NCI-H510A (cell line): Measurements from ENCODE around the gene TEX52.
A peak's percentile ranks its signal among the peaks of the same experiment; 100 is the strongest.

Source experiments
- DNase-seq: peaks from one replicate; lab custom pipeline; 2025; lab: John Stamatoyannopoulos, UW

TEX52 gene

GRCh38 chr12:2829275-2829674 lies 27.6 kb downstream of the TEX52 start:
- DNase-seq = no peak

DNA sequence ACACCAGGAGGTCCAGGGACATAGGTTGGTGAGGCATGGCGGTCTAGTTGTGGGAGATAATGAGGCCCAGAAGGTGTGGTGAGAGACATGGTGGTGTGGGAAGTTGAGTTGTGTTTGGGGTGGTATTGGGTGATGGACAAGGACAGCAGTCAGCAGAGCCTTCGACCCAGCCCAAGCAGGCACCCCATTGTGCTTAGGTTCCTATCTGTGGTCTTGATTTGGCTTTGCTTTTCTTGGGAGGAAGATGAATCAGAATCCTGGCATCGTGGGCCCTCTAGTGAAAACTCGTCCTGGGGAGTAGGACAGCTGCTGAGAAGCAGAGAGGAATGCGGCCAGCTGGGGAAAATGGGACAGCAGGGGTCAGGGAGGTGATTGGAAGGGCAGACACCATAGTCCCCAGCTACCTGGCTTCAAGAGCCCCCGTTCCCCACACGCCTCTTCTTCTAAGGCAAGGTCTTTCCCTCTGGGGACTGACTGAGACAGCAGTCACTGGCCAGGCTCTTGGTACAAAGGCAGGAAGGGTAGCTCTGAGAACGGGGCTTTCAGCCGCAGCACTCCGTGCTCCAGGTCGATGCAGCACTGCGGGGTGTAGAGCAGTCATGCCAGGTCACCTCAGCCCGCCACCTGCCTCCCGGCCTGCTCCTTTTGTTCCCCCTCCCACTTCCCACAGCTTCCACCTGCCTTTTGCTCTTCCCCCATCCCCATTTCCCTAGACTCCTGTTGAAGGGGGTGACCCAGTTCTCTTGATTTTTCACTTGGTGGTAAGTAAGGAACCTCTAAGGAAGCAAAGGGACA lies 29.9 kb downstream of the TEX52 start:
- no peak for DNase-seq

DNA sequence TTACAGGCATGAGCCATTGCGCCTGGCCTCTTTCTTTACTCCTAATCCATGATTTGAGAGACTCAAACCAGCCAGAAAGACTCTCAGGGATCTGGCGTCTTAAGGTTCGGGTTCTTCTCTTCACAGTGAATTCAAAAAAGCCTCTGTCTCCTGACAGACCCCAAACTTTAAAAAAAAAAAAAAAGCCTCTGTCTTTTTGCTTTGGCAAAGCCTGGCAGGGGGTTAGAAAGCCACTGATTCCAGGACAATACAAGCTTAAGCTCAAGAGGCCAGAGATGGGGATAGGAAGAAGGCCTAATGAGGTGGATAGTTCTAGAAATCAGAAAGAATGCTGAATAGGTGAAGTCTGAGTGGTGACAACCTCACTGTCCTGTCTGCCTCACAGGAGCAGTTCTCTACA lies 30.8 kb downstream of the TEX52 start:
- DNase-seq = no peak

DNA sequence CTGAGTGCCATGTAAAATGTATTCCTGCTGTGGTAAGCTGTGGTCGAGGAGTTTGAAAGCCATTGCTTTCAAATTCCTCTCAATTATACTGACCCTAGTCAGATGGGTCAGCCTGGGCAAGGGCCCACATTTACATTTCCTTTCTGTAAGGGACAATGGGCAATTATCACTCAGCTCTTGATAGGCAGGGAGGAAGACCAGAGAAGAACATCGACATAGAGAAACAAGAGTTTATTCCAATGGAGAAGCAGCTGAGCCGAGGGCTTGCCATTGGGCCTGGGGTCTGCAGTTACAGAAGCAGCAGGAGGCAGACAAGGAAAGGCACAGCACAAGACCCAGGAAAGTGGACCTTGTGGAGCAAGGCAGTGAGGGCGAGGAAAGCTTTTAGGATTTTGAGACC lies 31.7 kb downstream of the TEX52 start:
- no peak for DNase-seq

DNA sequence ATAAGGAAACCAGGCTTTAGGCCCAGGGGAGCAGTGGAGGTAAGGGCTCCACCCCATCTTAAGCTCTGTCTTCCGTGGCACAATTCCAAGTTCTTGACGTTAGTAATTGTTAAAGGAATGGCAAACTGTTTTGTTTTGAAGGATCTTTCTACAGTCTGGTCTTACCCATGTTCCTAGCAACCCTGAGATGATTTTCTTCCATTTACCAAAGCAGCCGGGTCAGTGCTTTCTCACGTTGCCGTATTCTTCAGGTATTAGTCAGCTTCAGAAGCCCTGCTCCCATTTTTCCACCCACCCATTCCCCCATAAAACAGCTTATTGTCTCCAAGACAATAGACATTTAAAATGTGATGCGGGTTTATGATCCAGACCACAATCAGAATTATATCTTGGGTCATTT lies 32.3 kb downstream of the TEX52 start:
- DNase-seq = no peak

GRCh38 chr12:2823483-2823882 lies 33.4 kb downstream of the TEX52 start:
- no peak for DNase-seq

- DNase-seq = no peak
These were observed 36.4 kb downstream of the TEX52 start for GRCh38 chr12:2820432-2820831.

DNA sequence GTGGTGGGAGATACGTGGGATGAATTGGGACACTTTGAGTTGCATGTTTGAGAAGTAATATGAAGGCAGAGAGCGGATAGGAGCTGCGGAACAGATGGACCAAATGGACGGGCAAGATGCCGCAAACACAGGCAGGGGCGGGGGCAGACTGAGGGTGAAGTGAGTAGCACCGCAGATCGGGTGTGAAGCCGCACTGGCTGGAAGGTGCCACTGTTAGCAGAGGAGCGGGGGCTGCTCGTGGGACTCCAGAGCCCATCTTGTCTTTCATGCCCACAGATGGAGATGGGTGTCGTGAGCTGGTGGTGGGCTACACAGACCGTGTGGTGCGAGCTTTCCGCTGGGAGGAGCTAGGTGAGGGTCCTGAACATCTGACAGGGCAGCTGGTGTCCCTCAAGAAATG lies 37.0 kb downstream of the TEX52 start:
- no peak for DNase-seq

- peak; percentile 15 for DNase-seq
These were observed 43.3 kb downstream of the TEX52 start for GRCh38 chr12:2813214-2814185.

DNA sequence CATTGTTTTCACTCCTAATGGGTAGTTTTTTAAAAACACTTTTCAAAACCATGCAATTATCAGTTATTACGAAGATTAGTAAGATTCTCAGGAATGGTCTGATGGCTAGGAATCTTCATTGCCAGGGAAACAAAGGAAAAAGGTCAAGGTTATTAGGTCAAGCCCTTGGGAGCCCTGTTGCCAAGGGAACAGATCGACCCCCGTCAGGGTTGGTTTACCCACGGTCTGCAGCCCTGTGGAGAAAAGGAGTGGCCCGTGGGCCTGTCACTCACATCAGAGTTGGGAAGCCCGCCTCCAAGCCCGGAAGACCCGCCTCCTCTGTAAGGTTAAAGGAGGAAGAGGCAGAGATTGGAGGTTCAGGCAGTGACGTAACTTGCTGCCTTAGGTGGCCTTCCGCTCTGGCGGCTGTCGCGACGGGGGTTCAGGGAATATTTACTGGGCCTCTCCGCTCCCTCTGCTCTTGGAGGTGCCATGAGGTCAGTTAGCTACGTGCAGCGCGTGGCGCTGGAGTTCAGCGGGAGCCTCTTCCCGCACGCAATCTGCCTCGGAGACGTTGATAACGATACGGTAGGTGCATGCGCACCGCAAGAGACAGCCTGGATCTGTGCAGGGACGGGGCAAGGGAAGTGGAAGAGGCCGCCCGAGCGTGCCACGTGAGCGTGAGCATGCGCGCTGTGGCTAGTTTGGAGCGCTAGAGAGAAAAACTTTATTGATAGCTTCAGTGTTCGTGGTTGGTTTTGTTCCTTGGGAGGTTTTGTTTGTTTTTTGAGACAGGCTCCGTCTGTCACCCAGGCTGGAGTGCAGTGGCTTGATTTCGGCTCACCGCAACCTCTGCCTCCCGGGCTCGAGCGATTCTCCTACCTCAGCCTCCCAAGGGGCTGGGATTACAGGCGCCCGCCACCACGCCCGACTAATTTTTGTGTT lies 44.3 kb downstream of the TEX52 start, which contains the start of gene ITFG2:
Gene ITFG2 (plus strand): TSS at position 379 of the 924 bp plus-strand sequence. CDS start 93 bp downstream, at position 472.
- DNase-seq = peak; percentile 97

GRCh38 chr12:2811801-2812200 lies 45.0 kb downstream of the TEX52 start:
- no peak for DNase-seq

DNA sequence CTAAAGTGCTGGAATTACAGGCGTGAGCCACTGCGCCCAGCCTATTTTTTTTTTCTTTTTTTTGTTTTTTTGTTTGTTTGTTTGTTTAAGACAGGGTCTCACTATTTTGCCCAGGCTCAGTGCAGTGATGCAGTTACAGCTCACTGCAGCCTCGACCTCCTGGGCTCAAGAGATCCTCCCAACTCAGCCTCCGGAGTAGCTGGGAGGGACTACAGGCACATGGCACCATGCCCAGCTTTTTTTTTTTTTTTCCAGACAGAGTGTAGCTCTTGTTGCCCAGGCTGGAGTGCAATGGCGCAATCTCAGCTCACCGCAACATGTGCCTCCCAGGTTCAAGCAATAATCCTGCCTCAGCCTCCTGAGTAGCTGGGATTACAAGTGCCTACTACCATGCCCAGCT lies 50.1 kb downstream of the TEX52 start:
- DNase-seq = no peak

- no peak for DNase-seq
These were observed 51.7 kb downstream of the TEX52 start for GRCh38 chr12:2805143-2805520.

DNA sequence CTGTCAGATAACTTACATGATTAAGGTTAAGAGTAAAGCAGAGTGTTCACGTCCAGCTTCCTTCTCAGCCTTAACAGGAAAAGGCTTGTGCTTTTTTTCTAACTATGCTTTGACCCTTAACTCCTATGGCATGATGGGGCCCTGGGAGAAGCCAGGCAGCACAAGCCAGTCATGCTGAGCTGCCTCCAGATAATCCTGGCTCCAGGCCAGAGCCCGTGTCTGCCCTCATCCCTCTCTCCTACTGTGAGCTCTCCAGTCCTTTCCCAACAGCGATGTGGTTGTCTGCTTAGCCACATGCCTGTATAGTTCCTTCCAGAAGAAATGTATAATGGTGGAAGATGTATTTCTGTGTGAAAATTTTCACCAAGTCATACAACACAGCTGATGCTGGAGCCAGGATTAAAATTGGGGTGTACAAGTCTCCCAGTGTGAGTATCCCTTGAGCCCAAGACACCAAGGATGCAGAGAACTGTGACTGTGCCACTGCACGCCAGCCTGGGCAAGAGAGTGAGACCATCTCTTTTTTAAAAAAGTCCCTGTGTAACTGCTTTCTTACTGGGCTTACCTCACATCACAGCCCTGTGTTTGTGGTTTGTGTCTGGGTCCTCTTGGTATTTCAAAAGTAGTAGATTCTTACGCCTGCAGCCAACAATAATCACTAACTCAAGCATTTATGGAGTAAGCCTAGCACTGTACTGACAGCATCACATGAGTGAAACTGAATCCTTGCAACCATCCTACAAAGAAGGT lies 52.3 kb downstream of the TEX52 start:
- DNase-seq = no peak

GRCh38 chr12:2803635-2804392 lies 53.0 kb downstream of the TEX52 start:
- no peak for DNase-seq

GRCh38 chr12:2801044-2801783 lies 55.6 kb downstream of the TEX52 start:
- DNase-seq = no peak

DNA sequence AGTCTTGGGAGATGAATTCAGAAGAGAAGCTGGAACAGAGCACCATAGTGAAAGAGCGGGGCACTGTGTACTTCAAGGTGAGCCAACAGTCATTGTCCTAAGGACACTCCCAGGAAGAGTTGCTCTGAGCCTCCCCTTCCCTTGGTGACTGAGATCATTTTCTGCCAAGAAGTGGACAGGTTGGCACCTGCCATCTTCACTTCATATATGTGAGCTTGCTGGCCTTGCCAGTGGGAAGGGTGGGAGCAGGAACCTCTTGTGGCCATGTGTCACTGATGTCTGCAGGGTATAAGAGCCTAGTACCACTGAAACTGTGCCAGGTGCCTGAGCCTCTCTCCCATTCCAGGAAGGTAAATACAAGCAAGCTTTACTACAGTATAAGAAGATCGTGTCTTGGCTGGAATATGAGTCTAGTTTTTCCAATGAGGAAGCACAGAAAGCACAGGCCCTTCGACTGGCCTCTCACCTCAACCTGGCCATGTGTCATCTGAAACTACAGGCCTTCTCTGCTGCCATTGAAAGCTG lies 56.7 kb downstream of the TEX52 start:
- no peak for DNase-seq
